ENCODE measurements around the gene USP9X.
"Not testable (repeated sequence)": the region's sequence is repeated elsewhere in the genome, so short reads cannot be mapped to it uniquely, and the experiment has no call there.

The USP9X gene

DNA sequence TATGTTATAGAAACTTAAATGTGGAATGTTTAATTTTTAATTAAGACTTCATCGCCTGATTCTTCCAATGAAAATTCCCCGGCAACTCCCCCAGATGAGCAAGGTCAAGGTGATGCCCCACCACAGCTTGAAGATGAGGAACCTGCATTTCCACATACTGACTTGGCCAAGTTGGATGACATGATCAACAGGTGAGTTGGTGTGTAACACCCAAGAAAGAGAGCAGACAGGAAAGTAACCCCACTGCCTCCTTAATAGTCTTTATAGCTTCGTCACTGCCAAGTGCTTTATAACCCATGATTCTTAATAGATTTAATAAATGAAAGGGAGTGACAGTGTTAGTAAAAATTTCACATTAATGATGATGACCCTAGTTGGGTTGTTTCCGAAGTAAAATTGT is 43.7 kb downstream of the USP9X start:
- no peak for DNase-seq (ENCODE audit: low spot score)

DNA sequence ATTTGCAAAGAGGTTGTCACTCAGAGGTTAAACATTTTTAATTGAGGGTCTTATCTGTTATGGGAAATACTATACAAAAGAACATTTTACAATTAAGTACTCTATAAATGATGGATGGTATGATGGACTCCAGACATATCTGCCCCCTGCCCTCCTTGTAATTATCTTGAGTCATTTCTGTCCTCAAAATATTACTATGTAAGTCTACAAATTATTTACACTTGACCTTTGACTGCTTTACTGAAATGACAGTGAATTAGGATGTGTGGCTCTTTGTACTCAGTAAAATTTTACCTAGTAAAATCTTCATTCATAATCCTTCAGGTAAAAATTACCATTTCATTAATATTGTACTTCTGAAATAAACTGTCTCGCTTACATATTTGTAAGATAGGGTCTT is 46.5 kb downstream of the USP9X start:
- DNase-seq (ENCODE audit: low spot score): no peak

DNA sequence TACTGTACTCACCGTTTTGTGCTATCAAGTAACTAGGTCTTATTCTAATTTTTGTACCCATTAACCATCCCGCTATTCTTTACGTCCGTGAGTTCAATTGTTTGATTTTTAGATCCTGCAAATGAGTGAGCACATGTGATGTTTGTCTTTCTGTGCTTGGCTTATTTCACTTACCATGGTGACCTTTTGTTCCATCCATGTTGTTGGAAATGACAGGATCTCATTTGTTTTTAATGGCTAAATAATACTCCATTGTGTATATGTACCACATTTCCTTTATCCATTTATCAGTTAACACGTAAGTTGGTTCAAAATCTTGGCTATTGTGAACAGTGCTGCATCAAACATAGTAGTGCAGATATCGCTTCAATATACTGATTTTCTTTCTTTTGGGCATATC is 48.3 kb downstream of the USP9X start:
- no peak for DNase-seq (ENCODE audit: low spot score)

DNA sequence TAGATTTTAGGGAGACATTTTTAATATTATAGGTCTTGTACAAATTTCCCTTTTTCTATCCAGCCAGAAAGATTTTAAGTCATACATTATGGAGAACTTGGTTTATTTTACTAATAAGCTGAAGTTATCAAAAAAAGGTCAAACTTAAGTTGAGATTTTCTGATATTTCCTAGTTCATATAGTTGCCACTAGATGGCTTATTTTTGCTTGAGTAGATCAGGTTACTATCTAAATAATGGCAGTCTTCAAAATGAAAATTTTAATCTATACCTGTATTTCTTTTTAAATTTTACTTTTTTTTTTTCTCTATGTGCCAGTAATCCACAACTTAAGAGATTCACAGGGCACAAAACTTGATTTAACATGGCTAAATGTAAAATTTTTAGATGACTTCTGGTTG is 52.3 kb downstream of the USP9X start:
- no peak for DNase-seq (ENCODE audit: low spot score)

DNA sequence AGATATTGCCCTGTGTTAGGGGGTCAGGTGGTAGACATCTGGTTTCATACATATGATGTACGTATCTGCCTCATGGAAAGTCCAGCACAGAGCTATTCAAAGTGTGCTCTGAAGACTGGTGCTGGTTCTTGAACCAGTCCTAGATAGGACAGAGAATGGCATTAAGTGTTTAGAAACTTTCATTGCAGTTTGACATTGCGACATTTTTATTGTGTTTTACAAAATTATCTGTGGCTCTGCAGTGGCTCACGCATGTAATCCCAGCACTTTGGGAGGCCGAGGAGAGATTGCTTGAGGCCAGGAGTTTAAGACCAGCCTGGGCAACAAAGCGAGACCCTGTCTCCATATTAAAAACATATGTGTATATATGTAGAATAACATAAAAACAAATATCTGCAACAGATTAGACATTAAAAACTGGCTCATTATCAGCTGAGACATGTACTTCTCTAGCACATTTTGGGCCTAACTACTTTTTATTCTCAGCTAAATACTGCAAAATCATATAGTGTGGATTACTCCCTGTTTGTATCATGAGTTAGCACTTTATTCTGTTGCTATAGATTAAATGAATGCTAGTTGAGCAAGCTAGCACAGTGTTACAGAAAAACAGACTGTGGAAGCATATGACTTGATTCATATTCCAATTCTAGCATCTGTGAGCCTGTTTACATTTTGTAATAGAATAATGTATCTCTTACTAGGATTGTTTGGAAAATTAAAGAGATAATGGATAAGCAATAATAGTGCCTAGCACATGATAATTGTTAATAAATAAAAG is 57.1 kb downstream of the USP9X start:
- no peak for DNase-seq (ENCODE audit: low spot score)

DNA sequence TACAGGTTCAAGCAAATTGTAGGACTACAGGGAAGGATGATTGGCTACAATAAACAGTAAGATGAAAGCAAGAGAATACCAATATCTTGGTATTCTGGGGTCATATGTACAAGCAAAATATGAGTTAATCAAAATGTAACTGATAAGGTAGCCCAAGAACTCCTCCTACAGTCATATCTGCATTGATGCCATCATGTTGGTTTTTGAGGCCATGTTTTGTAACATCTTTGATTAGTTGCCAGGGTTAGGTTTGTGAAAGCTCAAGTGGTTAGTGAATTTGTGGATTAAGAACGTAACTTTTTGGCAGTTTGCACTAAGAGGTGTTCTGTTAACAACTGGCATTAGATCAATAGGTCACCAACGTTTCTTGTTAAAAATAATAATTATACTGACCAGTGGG is 59.6 kb downstream of the USP9X start:
- no peak for DNase-seq (ENCODE audit: low spot score)

DNA sequence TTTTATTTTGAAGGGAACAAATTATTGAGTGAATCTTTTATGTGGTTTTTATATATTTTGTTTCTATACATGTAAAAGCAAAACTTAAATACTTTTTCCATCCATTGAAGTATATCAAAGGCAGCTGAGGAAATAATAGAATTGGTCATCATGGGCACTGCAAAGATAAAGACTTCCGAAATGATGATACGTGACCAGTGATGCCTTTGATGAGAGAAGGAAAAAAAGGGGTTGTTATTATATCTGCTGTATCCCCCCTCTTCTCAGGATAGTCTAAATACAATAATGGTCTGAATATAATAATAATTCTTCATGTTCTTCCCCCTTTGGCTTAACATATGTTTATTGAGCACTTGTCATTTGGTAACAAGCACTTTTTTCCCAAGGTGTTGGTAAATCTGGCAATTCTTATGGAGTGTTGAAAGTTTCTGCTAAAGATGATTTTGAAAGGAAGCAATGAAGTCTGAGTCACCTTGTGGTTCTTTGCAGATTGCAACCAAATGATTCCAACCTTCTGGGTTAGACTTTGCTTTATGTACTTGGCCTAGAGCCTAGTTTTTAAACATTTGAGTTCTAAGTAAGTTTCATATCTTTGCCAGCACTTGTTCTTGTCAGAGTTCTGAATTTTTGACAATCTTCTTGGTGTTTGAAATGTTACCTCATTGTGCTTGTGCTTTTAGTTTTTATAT is 60.8 kb downstream of the USP9X start:
- peak; percentile 45 for DNase-seq (ENCODE audit: low spot score)

DNA sequence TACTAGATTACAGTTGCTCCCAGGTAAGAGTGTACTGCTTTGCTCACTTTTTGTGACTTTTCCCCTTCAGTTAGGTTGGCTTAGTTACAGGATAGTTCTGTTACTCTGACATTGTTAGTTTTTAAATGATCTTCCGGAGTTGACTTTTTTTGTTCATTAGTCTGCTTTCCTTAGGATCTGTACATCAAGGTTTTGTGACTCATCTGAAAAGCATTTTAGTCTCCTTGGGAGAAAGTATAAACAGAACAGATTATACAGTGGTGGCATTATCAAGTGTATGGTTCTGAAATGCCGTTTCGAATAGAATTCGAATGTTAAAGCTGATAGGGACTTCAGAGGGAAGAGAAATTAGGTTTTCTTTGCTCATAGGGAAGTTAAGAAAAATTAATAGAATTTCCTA is 63.3 kb downstream of the USP9X start:
- DNase-seq (ENCODE audit: low spot score): peak; percentile 8

DNA sequence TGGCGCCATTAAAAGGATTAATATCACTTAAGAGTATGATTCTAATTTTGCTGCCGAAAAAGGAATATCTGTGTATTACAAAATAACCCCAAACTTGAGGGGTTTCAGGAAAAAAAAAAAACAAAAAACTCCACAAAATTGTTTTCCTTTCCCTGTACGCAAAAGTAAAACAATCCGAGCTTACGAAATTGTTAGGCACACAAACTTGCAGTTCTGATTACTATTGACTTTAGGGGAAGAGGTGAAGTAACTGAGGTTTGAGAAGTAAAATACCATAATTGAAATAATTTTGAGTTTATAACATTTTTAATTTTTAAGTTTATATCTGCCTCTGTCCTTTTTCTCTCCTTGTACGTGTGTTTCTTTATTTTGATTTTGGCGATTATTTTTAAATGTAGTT is 64.8 kb downstream of the USP9X start:
- no peak for DNase-seq (ENCODE audit: low spot score)

DNA sequence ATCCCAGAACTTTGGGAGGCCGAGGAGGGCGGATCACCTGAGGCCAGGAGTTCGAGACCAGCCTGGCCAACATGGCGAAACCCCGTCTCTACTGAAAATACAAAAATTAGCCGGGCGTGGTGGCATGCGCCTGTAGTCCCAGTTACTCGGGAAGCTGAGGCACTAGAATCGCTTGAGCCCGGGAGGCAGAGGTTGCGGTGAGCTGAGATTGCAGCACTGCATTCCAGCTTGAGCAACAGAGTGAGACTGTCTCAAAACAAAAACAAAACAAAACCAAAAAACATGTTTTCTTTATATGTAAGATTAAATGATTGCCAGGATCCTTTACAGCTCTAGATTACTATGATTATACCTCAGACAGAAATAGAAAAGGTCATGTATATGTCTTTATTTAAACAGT is 66.5 kb downstream of the USP9X start:
- DNase-seq (ENCODE audit: low spot score): not testable (repeated sequence)

DNA sequence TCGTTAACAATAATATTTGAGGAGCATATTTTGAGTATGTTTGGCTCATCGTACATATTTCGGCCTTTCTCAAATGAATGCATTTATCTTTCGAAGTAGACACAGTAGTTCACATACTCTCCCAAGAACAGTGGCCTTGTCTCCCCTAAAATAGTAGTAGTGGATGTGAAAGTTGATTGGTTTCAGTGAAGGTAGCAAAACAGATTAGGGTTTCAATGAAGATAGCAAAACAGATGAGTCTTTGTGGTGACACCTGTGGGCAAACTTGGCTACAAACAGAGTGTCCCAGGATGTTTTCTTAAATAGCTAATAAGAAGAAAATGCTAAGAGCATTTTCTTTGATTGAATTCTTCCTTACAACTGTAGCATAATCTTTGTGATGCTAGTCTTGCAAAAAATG is 67.0 kb downstream of the USP9X start:
- no peak for DNase-seq (ENCODE audit: low spot score)

DNA sequence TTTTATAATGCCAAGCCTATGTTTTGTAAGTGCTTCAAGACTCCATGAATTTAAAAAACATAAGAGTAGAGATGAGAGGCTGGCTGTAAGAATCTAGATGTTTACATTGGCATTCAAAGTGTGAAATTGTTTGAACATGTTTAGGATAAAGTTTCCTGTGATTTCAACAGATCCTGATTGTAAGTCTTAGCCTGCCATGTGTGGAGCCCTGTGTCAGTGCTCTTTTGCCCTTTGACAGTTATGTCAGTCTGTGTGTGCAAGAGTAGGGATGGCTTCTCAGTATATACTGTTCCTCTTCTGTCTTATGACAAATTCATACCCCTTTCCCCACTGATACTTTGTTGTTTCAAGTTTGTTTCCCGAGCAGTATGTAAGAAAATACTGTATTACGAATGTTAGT is 68.2 kb downstream of the USP9X start:
- DNase-seq (ENCODE audit: low spot score): no peak

DNA sequence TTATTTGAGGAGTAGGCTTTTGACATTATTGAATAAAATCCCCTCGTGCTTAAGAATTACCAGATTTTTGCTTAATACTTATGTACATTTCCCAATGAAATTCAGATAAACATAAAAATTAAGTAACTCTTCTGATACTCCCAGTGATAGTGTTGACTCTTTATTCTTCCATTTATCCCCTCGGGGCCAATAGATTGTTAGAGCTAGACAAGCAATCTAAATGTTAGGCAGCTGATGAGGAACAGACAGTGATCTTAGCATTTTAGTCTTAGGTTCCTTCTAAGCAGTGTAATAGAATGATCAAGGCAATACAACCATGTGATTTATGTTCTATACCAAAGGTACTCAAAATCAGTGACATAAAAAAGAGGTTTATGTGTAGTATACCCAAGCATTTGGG is 68.7 kb downstream of the USP9X start:
- no peak for DNase-seq (ENCODE audit: low spot score)

DNA sequence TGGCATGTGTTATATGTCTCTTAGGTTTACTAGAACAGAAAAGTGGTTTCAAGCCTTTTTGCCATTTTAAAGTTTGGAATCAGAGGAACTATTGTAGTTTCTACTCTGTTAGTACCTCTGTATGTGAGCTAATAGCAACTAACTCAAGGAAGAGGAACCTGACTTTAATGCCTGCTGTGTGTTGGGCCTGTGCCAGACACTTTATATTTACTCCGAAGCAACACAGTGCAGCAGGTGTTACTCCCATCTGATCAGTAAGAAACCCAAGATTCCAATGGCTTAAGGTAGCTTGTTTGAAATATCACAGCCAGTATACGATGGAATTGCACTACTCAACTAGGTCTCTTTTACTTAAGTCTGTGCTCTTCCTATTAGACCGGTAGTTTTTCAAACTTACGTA is 79.2 kb downstream of the USP9X start:
- no peak for DNase-seq (ENCODE audit: low spot score)

DNA sequence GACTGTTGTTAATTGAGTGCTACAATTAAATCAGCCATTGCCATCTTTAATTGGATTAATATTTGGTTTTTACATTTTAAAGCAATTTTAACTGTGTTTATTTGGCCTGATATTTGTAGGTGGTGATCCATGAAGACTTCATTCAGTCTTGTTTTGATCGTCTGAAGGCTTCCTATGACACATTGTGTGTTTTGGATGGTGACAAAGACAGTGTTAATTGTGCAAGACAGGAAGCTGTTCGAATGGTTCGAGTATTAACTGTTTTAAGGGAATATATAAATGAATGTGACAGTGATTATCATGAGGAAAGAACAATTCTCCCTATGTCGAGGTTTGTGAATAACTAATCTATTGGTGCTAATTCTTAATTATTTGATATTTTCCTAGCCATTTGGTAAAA is 82.6 kb downstream of the USP9X start:
- DNase-seq (ENCODE audit: low spot score): no peak

DNA sequence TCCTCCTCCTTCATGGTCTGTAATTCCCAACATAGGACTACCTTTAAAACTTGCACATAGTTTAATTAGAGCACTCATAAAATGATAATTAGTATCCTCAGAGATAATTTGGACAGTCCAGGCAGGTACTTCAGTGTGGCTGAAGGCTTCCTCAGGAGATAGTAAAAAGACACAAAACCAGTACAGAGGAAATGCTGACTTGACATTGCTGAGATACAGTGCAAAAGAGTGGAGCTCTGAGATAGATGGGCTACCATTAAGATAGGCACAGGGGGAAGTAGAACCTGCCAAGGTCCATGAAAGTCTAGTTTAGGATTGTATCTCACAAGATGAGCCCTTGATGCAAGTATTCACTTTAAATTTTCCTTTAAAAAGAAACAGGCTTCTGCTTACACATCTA is 91.0 kb downstream of the USP9X start:
- DNase-seq (ENCODE audit: low spot score): no peak

DNA sequence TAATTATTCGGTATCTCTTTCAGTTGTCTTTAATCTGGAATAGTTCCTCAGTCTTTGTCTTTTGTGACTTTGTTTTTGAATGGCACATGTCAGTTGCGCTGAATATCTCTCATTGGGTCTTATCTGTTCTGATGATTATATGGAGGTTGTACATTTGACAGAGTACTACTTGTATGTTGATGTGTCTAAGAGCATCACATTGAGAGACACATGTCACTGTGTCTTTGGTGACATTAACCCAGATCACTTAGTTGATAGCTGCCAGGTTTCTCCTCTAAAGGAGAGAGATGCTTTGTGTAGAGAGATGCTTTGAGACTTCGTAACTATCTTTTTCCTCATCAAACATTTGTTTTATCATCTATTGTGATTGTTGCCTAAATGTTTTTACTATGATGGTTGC is 92.1 kb downstream of the USP9X start:
- no peak for DNase-seq (ENCODE audit: low spot score)

DNA sequence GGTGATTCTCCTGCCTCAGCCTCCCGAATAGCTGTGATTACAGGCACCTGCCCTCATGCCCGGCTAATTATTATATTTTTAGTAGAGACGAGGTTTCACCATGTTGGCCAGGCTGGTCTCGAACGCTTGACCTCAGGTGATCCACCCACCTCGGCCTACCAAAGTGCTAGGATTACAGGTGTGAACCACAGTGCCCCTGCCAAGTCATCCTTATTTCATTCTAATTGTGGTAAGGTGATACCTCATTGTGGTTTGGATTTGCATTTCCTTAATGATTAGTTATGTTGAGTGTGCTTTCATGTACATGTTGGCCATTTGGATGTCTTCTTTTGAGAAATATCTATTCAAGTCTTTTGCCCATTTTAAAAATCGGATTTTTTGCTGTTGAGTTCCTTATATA is 93.0 kb downstream of the USP9X start:
- DNase-seq (ENCODE audit: low spot score): no peak

DNA sequence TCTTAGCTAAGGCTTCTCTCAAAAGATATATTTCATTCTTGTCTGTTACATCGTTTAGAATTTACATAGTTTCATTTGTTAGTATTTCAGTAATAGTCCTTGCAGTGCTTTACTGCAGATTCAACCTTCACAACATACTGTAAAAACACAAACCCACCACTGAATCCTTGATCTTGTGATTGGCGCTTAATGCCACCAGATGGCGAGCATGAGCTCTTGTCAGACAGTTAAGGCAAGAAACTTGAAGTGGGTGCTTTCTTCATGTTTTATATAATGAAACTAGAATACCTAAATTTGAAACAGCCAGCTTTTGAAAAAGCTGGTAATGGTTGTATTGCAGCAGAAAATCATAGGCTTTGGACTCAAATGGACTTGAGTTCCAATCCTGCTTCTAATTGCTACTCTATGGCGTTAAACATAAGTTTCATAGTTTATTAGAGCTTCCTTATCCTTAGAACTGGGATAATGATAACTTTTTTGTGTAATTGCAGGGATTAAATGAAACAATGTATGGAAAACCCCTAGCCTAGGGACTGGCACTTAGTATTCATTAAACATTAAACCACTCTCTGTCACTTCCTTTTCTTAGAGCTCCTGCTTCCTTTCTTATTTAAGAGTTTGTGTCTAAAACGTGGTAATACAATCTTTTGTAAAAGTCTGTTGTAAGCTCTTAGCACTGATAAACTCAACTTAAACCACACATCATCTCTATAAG is 95.1 kb downstream of the USP9X start:
- DNase-seq (ENCODE audit: low spot score): peak; percentile 57

DNA sequence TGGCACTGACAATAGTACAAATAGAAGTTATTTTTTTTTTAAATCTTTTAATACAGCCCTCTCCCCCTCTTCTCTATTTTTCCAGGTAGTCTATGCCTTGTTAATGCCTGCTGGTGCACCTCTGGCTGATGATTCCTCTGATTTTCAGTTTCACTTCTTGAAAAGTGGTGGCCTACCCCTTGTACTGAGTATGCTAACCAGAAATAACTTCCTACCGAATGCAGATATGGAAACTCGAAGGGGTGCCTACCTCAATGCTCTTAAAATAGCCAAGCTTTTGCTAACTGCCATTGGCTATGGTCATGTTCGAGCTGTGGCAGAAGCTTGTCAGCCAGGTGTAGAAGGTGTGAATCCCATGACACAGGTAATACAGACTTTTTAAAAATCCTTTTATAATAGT is 99.1 kb downstream of the USP9X start:
- DNase-seq (ENCODE audit: low spot score): no peak

DNA sequence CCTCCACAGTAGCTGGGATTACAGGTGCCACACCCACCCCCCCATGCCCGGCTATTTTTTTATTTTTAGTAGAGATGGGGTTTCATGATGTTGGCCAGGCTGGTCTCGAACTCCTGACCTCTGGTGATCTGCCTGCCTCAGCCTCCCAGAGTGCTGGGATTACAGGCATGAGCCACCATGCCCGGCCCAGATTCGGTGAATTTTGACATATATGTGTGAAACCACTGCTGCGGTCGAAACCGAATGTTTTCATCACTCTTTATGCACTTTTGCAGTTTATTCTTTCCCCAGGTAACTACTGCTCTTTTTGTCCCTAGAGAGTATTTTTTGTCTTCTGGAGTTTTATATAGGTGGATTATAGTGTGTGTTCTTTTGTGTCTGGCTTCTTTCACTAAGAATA is 101.7 kb downstream of the USP9X start:
- not testable (repeated sequence) for DNase-seq (ENCODE audit: low spot score)

DNA sequence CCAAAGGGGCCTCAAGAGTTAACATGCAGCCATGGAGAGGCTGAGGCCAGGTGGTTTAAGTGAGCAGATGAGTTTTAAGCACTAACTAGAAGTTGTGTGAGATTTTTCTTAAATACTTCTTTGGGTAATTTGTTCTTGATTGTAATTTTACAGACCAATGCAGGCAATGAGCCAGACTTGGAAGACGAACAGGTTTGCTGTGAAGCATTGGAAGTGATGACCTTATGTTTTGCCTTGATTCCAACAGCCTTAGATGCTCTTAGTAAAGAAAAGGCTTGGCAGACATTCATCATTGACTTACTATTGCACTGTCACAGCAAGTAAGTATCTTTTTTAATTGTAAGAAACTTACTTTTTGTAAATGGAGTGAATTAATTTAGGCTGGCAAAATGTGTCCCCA is 103.9 kb downstream of the USP9X start:
- DNase-seq (ENCODE audit: low spot score): no peak

DNA sequence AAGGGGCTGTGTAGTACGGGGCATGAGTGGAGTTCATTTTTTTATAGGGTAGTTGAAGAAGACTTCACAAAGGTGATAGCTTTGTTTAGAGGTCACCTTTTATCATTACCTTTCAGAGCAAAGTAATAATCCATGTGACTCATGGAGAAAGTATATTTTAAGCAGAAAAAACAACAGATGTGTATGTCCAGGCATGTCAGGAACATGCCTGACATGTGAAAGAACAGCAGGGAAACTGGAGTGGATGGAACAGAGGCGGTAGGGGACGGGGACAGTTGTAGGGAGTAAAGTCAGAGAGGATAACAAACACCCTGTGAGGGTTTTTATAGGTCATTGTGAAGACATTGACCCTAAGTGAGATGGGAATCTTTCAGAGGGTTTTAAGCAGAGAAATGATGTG is 107.6 kb downstream of the USP9X start:
- no peak for DNase-seq (ENCODE audit: low spot score)
